ENCODE results near the gene GALNT2. TPM values are rescaled to one million over a fixed set of nuclear protein-coding genes. Genes with fewer than 3 reads are reported as not detected.

Gene GALNT2
- polyA plus RNA-seq, 3 donors = 19.6 to 25.6 (median 23.4) TPM

GRCh38 chr1:230206976-230207375 is 139.9 kb downstream of the GALNT2 start:
- H3K4me3 ChIP-seq (replicated peaks in 1 of 3; ENCODE audit: low read depth in 2 of 3, low read length in 3 of 3) = no peak overlapping the region
- H3K27ac ChIP-seq (ENCODE audit: low read depth in 1 of 2, low read length in 2 of 2) = no peak overlapping the region
- peaks cover 33 to 57% of the 10 kb centered on the region in 2 donors for H3K36me3 ChIP-seq (replicated peaks in 1 of 2; ENCODE audit: control insufficient read depth in 1 of 2, insufficient read depth in 2 of 2, low read length in 2 of 2)
- no peak overlapping the region for H3K9ac ChIP-seq (ENCODE audit: insufficient read depth, low read length, poor library complexity, severe bottlenecking)
- H3K4me2 ChIP-seq (replicated peaks; ENCODE audit: extremely low read depth, low read length, poor library complexity, severe bottlenecking) = no peak overlapping the region
- H3K79me2 ChIP-seq (ENCODE audit: insufficient read depth, low read length) = peaks cover 20% of the 10 kb centered on the region
- H3K9me3 ChIP-seq (replicated peaks in 1 of 2; ENCODE audit: control insufficient read depth in 1 of 2, insufficient read depth in 1 of 2, low read length in 2 of 2) = no peaks in the 10 kb centered on the region
- H3K4me1 Mint-ChIP-seq = peaks cover 10% of the 10 kb centered on the region
- H3K4me1 ChIP-seq (ENCODE audit: control insufficient read depth in 1 of 2, insufficient read depth in 2 of 2, low read length in 2 of 2) = peaks cover 5 to 7% of the 10 kb centered on the region in 2 donors
- peak overlapping the region in 1 of 7 donors; percentile 16 for H3K27ac Mint-ChIP-seq
- no peaks in the 10 kb centered on the region for H3K27me3 ChIP-seq (ENCODE audit: control insufficient read depth in 2 of 2, insufficient read depth in 2 of 2, low read length in 2 of 2)
- H2AFZ ChIP-seq (ENCODE audit: insufficient read depth, low read depth, low read length, poor library complexity, severe bottlenecking) = no peak overlapping the region
- peaks cover 14% of the 10 kb centered on the region for H4K20me1 ChIP-seq (ENCODE audit: insufficient read depth, low read length)
- H3K9me3 Mint-ChIP-seq = no peaks in the 10 kb centered on the region
- 100% methylated on average over 1 of the region's 4 CpGs for WGBS (ENCODE audit: insufficient coverage)
- intact Hi-C loops (cut with micrococcal nuclease) = no loop called here
- H3K27me3 Mint-ChIP-seq (ENCODE audit: low read depth in 3 of 3) = no peaks in the 10 kb centered on the region
- no peak overlapping the region for H3K4me3 Mint-ChIP-seq
- no peak for DNase-seq
- H3K36me3 Mint-ChIP-seq = peaks cover 54 to 55% of the 10 kb centered on the region in 2 donors
- no peak for TF ChIP-seq CTCF (IDR thresholded peaks at IDR 0.05)

GRCh38 chr1:230207598-230207997 is 140.6 kb downstream of the GALNT2 start:
- no peak overlapping the region for H2AFZ ChIP-seq (ENCODE audit: insufficient read depth, low read depth, low read length, poor library complexity, severe bottlenecking)
- no peak for TF ChIP-seq CTCF (IDR thresholded peaks at IDR 0.05)

More at GRCh38 chr1:230207598-230207997, 140.6 kb downstream of the GALNT2 start:
- no peak overlapping the region for H3K9ac ChIP-seq (ENCODE audit: insufficient read depth, low read length, poor library complexity, severe bottlenecking)
- peaks cover 11 to 13% of the 10 kb centered on the region in 2 donors for H3K4me1 ChIP-seq (ENCODE audit: control insufficient read depth in 1 of 2, insufficient read depth in 2 of 2, low read length in 2 of 2)
- H3K79me2 ChIP-seq (ENCODE audit: insufficient read depth, low read length) = peaks cover 21% of the 10 kb centered on the region
- H3K27ac ChIP-seq (ENCODE audit: low read depth in 1 of 2, low read length in 2 of 2) = no peak overlapping the region
- peaks cover 8% of the 10 kb centered on the region for H4K20me1 ChIP-seq (ENCODE audit: insufficient read depth, low read length)
- intact Hi-C loops (cut with micrococcal nuclease) = no loop called here
- peaks cover 28 to 51% of the 10 kb centered on the region in 2 donors for H3K36me3 ChIP-seq (replicated peaks in 1 of 2; ENCODE audit: control insufficient read depth in 1 of 2, insufficient read depth in 2 of 2, low read length in 2 of 2)
- no peak overlapping the region for H3K4me3 ChIP-seq (replicated peaks in 1 of 3; ENCODE audit: low read depth in 2 of 3, low read length in 3 of 3)
- no peak for DNase-seq
- no peaks in the 10 kb centered on the region for H3K9me3 ChIP-seq (replicated peaks in 1 of 2; ENCODE audit: control insufficient read depth in 1 of 2, insufficient read depth in 1 of 2, low read length in 2 of 2)
- Mint-ChIP-seq H3K27ac (no peak overlapping the region), H3K4me1 (peaks cover 17% of the 10 kb centered on the region), H3K4me3 (no peak overlapping the region), H3K9me3 (no peaks in the 10 kb centered on the region), H3K27me3 (ENCODE audit: low read depth in 3 of 3) (no peaks in the 10 kb centered on the region), H3K36me3 (peaks cover 50 to 54% of the 10 kb centered on the region in 2 donors)
- no peak overlapping the region for H3K4me2 ChIP-seq (replicated peaks; ENCODE audit: extremely low read depth, low read length, poor library complexity, severe bottlenecking)
- WGBS (ENCODE audit: insufficient coverage) = no CpG with 5 or more reads among the region's 6 CpGs
- no peaks in the 10 kb centered on the region for H3K27me3 ChIP-seq (ENCODE audit: control insufficient read depth in 2 of 2, insufficient read depth in 2 of 2, low read length in 2 of 2)

Measured in CD14-positive monocyte (primary cell).